AG04450 (cell line): ENCODE measurements around the gene RAB33B. TPM values are rescaled to one million over a fixed set of nuclear protein-coding genes. Genes with fewer than 3 reads are reported as not detected.

Source experiments
- CTCF ChIA-PET: fragments of 300-600, 350-600 bp; formaldehyde crosslinking; extraction: SDS; loops from one replicate; lab custom pipeline; 2022; ENCODE audit warnings: antibody characterized with exemption, inconsistent platforms; lab: Charles Lee
- POLR2A ChIA-PET: fragments of 350-600 bp; formaldehyde crosslinking; extraction: SDS; loops from one replicate; lab custom pipeline; 2021; ENCODE audit warnings: antibody characterized with exemption, inconsistent platforms; lab: Yijun Ruan, JAX
- DNase-seq: peaks from one replicate; pipeline ENCODE4 v3.0.0-alpha.2; 2011; ENCODE audit warnings: low read depth, low spot score
- H3K27ac ChIP-seq: one replicate; pipeline ENCODE4 v1.5.1; 2012; ENCODE audit warnings: low read depth, low read length, control low read depth
- H3K27me3 ChIP-seq: one replicate; pipeline ENCODE4 v1.6.0; 2012; ENCODE audit warnings: low read length; ENCODE audit not compliant: control insufficient read depth, insufficient read depth
- H3K4me3 ChIP-seq: 2 replicates; pipeline ENCODE4 v1.5.1; 2011; ENCODE audit warnings: mild to moderate bottlenecking, low read depth, low read length, control low read depth
- H3K9me3 ChIP-seq: 2 replicates; pipeline ENCODE4 v1.5.1; 2012; ENCODE audit warnings: low read length; ENCODE audit not compliant: control insufficient read depth, insufficient read depth
- polyA plus RNA-seq: library from polyadenylated mRNA; depleted of rRNA; stranded (reverse); fragments of >200 nt; gene quantifications from 2 replicates; pipeline ENCODE4 v1.2.3, GENCODE V29; 2011
- TF ChIP-seq, protein P1 (sequence below): IDR thresholded peaks from 2 replicates; pipeline ENCODE4 v1.5.1; 2011; ENCODE audit warnings: low read depth, low read length, control low read depth, inconsistent platforms

Gene RAB33B
- polyA plus RNA-seq, 1 experiment: 7.8 TPM

DNA sequence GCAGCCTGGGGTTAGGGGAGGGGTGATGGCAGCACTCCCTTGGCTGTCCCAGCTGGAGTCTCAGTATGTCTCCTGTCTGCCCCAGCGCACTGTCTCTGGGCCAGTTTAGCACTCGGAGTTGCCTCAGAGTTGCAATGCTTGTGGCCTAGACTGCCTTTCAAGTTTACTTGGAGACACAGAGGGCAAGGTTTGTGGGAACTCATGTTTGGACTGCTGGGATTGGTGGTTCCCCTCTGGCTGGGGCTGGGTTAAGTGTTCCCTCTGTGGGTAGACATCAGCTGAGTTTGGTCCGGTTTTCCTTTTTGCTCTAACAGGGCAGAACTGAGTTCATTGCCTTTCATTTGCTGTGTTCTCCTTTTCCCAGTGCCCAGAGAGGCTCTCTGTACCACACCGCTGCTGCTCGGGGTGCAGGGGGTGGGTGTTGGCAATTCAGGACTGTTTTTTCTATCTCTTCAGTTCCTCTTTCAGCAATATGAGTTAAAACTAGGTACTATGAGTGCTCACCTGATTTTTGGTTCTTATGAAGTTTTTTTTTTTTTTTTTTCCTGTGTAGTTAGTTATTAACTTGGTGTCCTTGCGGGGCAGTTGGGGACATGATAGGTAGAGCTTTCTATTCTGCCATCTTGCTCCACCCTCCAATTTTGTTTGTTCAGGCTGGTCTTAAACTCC is 17.2 kb downstream of the RAB33B start:
- Histone ChIP-seq H3K27me3 (no peaks in the 10 kb centered on the region), H3K27ac (no peak overlapping the region), H3K4me3 (no peak overlapping the region), H3K9me3 (peaks cover 7% of the 10 kb centered on the region; the same call in 1 of the 2 replicates)
- CTCF ChIA-PET: interaction anchor here (1.1 to 1.5 kb wide), 2 partner anchors 11 to 27 kb away, joined by 3 to 4 read pairs; no protein-coding TSS in a partner anchor
- POLR2A ChIA-PET: interaction anchor here (1.2 kb wide), 1 partner anchor 9 kb away, joined by 3 read pairs; no protein-coding TSS in a partner anchor
- TF ChIP-seq, protein P1, sequence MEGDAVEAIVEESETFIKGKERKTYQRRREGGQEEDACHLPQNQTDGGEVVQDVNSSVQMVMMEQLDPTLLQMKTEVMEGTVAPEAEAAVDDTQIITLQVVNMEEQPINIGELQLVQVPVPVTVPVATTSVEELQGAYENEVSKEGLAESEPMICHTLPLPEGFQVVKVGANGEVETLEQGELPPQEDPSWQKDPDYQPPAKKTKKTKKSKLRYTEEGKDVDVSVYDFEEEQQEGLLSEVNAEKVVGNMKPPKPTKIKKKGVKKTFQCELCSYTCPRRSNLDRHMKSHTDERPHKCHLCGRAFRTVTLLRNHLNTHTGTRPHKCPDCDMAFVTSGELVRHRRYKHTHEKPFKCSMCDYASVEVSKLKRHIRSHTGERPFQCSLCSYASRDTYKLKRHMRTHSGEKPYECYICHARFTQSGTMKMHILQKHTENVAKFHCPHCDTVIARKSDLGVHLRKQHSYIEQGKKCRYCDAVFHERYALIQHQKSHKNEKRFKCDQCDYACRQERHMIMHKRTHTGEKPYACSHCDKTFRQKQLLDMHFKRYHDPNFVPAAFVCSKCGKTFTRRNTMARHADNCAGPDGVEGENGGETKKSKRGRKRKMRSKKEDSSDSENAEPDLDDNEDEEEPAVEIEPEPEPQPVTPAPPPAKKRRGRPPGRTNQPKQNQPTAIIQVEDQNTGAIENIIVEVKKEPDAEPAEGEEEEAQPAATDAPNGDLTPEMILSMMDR: no peak
- no peak for DNase-seq

GRCh38 chr4:139472852-139473251 is 18.9 kb downstream of the RAB33B start:
- POLR2A ChIA-PET: no interaction called here
- H3K9me3 ChIP-seq: peaks cover 6% of the 10 kb centered on the region; the same call in 1 of the 2 replicates
- CTCF ChIA-PET: interaction anchor here (0.6 kb wide), 1 partner anchor 54 kb away, joined by 4 read pairs; no protein-coding TSS in a partner anchor
- TF ChIP-seq, protein P1: no peak
- H3K4me3 ChIP-seq: no peak overlapping the region
- DNase-seq: no peak
- H3K27ac ChIP-seq: no peak overlapping the region
- H3K27me3 ChIP-seq: no peaks in the 10 kb centered on the region

- ChIA-PET CTCF (interaction anchor here (1.2 to 3.6 kb wide), 2 partner anchors 20 to 21 kb away, joined by 3 to 23 read pairs; no protein-coding TSS in a partner anchor), POLR2A (no interaction called here)
- DNase-seq: no peak
- TF ChIP-seq, protein P1: no peak
- H3K27me3 ChIP-seq: no peaks in the 10 kb centered on the region
- no peak overlapping the region for H3K27ac ChIP-seq
- peaks cover 2% of the 10 kb centered on the region; the same call in 1 of the 2 replicates for H3K9me3 ChIP-seq
- no peak overlapping the region for H3K4me3 ChIP-seq
Observed at GRCh38 chr4:139476363-139476762, 22.4 kb downstream of the RAB33B start.

DNA sequence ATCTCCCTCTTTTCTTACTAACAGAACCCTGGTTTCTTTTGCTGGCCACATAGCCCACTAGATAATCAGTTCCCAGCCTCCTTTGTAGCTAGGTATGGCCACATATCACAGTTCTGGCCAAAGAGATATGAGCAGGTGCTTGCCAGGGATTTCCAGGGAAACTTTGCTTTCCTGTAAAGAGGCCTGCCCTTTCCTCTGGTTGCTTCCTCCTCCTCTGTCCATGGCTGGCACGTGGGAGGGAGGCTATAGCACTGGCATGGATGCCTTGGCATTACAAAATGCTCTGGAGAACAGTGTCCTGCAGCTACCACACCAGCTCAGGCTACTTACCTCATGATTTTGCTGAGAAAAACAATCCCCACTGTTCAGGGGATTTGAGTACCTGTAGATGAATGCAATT is 27.5 kb downstream of the RAB33B start:
- no peak overlapping the region for H3K27ac ChIP-seq
- TF ChIP-seq, protein P1: no peak
- CTCF ChIA-PET: interaction anchor here (2.8 kb wide), 1 partner anchor 16 kb away, joined by 14 read pairs; no protein-coding TSS in a partner anchor
- no peaks in the 10 kb centered on the region for H3K27me3 ChIP-seq
- POLR2A ChIA-PET: no interaction called here
- H3K9me3 ChIP-seq: no peaks in the 10 kb centered on the region
- no peak for DNase-seq
- no peak overlapping the region for H3K4me3 ChIP-seq

DNA sequence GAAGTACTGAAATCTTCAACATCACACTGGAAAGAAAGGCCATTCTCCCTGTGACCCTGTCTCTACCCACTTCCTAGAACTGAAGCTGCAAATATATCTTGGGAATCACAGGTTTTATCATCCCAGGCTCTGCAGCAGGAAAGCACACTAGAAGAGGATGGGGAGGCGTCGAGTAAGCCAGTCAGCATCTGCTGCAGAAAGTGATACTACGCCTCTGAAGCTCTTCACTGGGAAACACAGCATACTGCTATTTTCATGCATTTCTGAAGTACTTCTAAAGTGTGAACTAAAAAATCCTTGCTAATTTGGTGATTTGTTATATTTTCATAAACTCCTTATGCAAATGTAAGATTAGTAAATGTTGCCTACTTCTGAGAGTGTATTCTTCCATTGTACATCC is 29.1 kb downstream of the RAB33B start:
- CTCF ChIA-PET: interaction anchor here (2.8 kb wide), 1 partner anchor 15 kb away, joined by 14 read pairs; no protein-coding TSS in a partner anchor
- POLR2A ChIA-PET: interaction anchor here (0.6 kb wide), 1 partner anchor 20 kb away, joined by 3 read pairs; no protein-coding TSS in a partner anchor
- H3K27me3 ChIP-seq: no peaks in the 10 kb centered on the region

More for the DNA sequence above, 29.1 kb downstream of the RAB33B start:
- Histone ChIP-seq H3K9me3 (no peaks in the 10 kb centered on the region), H3K4me3 (no peak overlapping the region), H3K27ac (no peak overlapping the region)
- TF ChIP-seq, protein P1: no peak
- DNase-seq: no peak
